NK-92 (cell line): ENCODE measurements around the gene SMIM31.

Experiments used
- DNase-seq: peaks from one replicate; lab custom pipeline; 2025; ENCODE audit not compliant: unreplicated experiment; lab: John Stamatoyannopoulos, UW

Gene SMIM31

DNA sequence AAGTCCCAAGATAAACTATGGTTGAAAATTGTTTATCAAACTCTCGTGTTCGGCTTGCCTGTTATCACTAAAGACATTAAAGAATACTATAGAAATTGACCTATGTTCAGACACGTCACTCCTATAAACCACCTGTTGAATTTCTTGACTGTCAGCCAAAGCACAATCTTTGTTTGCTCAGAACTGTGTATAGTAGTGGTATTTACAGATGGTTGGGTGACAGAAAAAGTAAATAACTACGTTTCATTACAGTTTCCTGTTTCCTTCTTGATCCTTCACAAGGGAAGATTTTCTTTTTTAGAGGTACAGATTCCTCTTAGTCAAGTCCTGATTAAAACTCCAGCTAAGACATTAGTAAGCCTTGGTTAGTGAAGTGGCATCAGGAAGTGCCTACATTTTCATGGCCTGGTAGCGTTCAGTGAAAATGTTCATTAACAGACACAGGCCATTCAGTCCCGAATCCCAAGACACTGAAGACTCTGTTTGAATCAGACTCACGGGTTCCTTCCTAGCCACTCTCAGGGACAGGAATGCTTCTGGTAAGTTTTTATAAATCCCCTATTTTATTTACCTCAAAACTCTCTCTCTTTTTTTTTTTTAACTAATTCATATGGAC, at the start of gene SMIM31:
Gene SMIM31 (plus strand): TSS at position 259 of the 616 bp plus-strand sequence. CDS start 16,313 bp downstream, outside the sequence.
- no peak for DNase-seq

DNA sequence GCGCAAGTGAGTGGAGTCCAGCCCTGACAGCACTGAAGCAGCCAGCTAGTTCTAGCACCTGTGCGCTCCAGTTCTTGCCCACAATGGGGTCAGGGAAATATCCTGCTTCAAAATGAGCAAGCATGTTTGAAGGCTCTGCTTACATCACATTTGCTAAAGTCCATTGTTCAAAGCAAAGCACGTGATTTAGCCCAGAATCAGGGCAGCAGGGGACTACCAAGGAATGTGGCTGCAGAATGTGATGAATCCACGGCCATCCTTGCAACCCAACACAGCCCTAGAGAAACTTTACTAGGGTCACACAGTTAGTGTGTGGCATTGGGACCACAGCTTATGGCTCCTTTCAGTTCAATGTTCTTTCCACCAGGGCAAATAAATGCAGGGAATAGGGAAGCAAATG, 47.3 kb upstream of the SMIM31 start:
- no peak for DNase-seq

DNA sequence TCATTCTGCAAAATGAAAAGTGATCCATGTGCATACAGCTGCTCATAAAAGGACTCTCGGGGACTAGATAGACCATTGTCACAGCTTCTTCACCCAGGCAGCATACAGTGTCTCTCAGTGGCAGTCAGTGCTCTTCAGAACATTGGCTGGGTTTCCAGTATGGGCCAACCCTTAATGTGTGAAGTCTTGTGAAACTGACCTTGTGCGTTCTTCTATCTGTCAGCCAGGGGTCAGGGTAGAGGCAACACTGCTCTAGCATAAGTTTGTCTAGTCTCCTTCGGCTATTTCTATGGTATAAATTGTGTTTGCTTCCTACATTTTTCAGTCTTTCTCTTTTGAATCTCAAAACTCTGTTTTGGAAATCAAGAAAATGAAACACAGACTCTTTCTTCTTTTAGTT, 37.0 kb upstream of the SMIM31 start:
- DNase-seq: no peak

DNA sequence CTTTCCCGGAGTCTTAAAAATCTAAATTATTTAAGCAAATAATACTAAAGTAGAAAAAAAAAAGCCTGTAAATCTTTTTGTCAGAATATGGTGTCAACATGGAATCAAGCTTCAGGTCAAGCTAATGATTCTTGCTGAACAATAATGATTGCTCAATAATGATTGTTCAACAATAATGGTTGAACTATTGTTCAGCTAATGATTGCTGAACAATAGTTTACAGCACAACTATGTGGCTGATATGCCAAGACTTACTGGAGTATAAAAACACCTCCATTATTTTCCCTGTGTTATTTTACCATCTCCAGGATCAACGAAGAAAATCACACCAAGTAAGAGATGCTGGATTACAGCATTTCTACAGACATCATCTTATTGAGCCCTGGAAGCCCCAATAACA, 35.1 kb upstream of the SMIM31 start:
- DNase-seq: no peak

DNA sequence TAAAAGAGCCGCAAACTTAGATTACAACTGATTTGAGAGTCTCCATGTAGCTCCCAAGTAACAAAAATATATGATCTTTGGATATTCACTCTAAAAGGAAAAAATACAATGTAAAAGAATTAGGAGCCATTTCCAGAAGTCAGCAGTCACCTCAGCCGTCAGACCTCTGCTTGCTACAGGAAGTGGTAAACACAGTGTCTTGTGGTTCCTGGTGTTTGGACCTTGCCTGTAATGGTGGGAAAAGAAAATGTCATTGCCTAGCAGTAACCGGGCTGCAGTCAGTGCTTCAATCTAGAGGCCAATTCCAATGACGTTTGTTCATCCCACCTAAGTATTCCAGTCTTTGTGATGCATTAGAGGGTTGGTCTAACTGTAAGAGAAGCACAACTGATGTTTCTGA, 28.9 kb upstream of the SMIM31 start:
- no peak for DNase-seq

DNA sequence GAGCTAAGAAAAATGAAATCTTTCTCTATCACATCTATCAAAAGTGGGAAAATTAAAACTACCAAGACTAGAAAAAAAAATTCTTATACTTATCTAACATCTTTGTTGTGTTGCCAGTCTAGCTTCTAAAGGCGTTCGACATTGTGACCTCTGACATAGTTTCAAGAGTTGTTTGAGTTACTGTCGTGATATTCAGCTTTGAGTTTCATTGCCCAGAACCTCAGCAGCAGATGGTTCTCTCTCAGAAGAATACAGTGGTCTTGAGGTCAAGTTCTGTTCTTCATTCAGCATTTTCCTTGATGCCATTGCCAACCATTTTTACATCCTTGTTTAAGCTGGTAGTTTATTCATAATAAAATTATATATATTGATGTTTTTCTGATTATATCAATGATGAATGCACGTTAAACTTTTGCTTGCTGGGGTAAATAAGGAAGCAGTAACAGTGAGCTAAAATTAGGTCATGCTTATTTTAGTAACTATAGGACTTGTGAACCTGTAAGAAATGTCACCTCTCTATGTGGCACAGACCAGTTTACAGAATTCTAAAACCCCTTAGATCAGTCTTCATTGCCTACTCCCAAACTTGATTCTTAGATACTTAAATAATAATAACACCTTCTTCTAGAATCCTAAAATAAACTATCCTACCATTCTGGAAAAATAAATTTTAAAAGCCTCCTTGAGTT, 23.1 kb upstream of the SMIM31 start:
- no peak for DNase-seq

DNA sequence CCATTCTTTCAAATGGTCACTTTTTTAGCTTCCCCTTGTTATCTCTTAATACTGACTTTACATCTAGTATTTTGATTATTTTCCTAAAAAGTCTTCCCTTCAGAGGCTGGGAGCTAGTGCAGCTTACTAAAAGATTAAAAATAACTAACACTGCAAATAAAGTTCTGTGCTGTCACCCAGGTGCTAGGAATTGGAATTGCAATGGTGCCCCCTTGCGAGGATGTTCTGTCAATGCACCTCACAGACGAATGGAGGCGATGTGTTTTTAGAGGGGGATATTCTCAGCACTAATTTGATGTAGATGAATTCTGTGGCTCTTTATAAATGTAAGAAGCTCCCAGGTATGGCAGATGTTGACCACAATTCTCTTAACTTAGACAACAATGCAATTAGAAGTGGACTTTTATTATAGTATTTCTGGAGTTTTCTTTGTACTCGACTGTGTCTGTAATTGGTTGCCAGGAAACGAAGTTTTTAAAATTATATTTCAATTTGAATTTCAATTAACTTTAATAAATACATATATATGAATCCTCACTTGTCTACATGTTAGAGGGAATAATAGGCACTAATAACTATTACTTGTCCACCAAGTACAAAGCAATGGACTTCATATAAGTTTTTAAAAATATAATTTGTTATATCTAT, 22.0 kb upstream of the SMIM31 start:
- no peak for DNase-seq

DNA sequence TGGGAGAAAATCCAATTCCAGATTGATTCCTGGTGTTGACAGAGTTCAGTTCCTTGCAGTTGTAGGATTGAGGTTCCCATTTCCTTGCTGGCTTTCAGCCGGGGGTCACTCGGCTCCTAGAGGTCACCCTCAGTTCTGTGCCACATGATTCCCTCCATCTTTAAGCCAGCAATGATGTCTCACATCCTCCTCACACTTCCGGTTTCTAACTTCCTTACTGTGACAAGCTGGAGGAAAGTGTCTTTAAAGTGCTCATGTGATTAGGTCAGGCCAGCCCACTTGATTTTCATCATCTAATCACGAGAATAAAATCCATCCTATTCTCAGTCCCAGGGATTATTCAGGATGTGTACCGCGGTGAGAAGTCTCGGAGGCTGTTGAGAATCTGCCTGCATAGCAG, 19.4 kb upstream of the SMIM31 start:
- no peak for DNase-seq

DNA sequence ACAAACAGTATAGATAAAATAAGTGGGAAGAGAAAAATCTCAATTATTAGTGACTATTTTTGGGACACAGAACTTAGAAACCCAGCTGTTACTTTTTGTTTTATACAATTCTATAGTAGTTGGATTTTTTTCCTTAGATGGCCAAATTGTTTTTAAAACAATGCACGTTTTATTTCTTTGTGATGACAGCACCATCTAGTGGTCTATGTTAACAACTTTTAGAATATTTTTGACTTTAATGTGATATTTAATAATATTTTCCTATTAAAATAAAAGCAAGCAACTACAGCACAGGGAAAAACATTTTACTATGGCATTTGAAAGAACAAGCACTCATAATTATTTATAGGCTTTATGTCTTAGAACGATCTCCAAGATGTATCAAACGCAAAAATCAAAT, 5.6 kb upstream of the SMIM31 start:
- no peak for DNase-seq

DNA sequence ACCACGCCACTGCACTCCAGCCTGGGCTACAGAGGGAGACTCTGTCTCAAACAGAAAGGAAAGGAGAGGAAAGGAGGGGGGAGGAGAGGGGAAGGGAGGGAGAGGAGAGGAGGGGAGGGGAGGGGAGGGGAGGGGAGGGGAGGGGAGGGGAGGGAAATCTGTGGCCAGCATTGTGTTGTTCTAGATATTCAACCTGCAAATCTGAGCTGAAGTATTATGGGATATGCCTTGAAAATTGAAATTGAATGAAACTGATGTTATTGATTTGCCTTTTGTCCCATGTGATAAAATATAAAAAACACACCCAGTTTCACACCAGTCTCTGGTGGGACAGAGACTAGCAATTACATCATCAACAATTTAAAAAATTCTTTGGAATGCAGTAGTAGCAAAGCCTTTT, 1.5 kb downstream of the SMIM31 start:
- no peak for DNase-seq

DNA sequence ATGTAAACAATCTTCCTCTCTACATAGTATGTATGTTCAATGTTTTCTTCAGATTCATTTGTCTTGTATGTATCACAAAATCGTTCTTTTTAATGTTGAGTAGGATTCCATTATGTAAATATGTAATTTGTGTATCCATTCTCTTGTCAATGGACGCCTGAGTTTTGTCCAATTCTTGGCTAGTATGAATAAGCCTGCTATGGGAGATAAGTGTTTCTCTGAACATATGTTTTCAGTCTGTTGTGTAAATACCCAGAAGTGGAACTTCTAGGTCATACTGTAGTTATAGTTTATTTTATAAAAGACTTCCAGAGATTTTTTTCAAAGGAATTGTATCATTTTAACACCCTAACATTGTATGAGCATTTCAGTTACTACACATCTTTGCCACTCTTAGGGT, 2.8 kb downstream of the SMIM31 start:
- no peak for DNase-seq

DNA sequence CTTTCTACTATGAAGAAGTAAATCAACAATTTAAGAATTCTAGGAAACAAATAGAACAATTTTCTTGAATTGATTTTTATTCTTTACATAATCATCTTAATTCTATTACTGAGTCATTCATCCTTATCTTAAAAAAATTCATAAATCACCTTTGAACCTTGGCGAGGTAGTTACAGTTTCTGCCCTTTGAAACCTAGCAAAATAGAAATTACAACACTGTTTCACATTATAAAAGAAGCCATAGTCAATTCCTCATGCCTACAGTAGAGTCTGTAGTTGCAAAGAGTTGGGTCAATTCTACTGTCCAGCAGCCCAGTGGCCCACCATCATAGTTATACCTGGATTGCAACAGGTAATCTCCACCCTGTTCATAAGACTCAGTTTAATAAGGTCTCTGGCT, 7.3 kb downstream of the SMIM31 start:
- DNase-seq: no peak

DNA sequence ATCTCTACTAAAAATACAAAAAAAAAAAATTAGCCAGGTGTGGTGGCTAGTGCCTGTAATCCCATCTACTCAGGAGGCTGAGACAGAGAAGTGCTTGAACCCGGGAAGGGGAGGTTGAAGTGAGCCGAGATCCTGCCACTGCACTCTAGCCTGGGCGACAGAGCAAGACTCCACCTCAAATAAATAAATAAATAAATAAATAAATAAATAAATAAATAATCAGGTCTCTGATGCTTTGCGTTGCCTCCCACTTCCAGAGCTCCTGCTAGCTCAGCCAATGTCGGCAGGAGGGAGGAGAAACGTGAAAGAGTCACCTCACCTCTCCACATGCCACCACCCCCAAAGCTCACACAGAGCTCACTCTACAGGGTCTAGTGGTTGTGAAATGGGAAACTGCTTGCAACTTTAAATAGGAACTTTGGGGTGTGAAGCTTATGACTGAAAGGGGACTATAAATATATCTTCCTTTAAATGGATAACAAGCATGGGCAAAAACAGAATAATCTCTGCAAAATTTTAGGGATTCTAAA, 7.9 kb downstream of the SMIM31 start:
- no peak for DNase-seq

DNA sequence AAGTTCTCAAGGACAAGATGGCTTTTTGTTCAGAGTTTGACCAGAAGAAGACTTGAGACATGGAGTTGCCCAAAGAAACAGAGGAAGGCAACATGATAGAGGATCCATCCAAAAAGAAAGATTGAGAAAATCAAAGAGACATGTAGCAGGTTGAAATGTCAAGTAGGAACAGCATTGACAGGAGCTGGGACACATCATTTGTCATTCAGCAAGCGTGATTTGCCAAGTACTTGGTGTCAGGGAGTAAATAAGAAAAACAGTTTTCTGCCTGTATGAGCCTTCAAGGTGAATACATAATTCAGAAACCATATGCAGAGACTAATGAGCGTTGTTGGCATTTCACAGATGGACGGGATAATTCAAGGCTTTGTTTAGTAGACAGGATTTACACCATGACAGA, 11.2 kb downstream of the SMIM31 start:
- DNase-seq: no peak

DNA sequence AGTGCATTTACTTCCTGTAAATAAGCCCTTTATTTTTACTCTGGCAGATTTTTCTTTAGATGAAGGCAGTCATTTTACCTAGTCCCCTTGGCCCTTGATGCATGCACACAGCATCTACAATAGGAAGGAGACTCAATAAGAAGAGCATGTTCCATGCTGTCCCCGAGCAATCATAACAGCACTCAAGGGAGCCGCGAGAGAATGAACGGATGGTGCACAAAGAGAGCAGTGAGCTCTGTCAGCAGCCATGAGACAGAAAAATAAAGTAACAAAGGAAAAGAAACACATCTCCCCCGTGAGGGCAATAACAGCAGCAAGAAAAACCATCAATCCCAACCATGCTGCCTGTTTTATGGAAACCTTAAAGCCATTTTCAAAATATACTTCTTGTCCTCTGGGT, 11.9 kb downstream of the SMIM31 start:
- DNase-seq: no peak

DNA sequence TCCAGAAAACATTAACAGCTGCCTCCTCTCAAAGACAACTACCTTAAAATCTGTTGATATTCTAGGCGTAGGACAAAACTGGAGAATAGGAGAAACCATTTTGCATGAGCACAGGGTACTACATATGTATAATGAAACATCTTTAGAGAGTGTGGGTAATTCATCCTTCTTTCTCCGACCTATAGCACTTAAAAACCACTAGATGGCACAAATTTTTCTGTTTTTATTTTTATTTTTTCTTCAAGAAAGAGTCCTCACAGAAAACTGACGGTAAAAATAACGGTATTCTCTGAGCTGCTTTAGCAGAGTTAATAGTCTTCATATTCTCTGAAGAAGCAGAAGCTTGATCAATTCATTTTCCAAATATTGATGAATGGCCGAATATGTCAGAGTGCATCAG, 14.6 kb downstream of the SMIM31 start:
- no peak for DNase-seq

DNA sequence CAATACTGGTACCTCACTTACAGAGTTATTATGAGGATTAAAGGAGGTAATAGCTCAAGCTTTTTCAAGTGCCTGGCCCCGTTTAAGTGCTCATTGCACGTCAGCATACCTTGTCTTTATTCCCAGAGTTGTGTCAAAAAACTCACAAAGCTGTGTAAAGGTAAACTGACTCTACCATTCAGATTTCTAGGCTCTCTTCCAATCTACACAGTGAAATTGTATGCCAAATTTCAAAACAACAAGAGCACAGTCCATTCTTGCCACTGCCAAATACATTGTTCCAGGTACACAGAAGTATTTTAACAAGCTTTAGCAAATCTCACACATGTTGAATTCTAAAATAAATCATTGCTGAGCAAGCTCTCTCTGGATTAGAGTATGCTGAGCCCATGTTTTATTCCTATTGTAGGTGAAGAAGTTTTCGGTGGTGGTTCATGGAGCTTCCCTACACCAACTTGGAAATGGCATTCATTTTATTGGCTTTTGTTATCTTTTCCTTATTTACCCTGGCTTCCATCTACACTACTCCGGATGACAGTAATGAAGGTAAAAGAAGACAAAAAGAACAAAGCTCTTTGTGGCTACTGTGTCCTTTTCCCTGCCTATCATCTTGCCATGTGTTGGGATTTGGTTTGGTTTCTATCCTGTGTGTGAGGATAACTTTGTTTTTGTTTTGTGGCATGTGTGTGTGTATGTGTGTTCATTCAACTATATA, 16.2 kb downstream of the SMIM31 start:
- DNase-seq: no peak

DNA sequence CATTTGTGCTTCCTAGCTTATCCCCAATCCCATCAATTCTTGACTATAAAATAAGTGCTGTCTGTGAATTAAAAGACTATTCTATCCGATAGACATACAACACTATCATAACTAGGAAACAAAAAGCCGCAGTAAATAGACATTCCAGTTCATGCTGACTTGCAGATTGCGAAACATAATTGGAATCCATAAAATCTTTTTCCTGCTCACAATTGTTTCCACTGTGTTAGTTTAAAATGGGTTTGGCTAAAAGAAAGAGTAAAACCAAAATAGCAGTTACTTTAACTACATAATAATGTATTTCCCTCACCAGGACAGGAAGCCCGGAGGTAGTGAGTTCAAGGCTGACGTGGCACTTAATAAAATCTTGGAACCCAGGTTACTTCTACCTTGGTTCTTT, 17.2 kb downstream of the SMIM31 start:
- DNase-seq: no peak

DNA sequence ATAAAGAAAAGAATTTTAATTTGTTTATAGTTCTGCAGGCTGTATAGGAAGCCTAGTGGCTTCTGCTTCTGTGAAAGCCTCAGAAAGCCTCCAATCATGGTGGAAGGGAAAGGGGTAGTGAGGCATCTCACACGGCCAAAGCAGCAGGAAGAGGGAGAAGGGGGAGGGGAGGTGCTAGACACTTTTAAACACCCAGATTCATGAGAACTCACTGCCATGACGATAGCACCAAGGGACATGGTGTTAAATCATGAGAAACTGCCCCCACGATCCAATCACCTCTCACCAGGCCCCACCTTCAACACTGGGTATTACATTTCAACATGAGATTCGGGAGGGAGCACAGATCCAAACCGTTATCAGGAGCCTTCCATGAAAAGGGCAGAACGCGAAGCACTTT, 18.1 kb downstream of the SMIM31 start:
- DNase-seq: no peak

DNA sequence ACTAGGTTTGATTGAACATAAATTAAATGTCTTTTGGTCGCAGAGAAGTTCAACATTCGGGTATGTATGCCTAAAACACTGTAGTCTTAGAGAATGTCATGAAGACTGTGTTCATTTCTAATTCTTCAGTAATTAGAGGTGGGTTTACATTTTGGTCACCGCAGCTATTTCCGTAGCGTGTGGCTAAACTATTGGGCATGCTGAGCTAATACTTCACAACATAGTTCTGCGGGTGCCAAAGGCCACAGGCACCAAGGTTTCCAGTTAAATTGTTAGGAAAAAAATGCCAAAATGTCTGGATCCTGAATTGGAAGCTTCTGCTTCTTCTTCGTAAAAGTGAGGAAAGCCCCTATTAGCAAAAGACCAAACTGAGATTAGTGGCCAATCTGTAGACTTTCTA, 25.1 kb downstream of the SMIM31 start:
- no peak for DNase-seq

DNA sequence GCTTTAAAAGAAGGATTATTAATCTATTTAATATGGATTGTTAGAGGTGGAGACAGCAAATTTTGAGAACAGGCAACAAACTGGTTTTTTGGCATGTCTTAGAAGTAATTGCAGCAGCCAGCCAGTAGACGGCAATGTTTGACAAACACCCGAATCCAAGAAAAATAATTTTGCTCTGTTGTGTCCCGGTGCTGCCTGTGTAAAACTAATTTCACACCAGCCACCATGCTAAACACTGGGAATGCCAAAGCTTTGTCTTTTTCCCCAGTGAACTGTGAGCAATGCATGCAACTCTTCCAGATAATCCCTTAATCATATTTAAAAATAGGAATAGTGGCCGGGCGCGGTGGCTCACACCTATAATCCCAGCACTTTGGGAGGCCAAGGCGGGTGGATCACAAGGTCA, 25.9 kb downstream of the SMIM31 start:
- no peak for DNase-seq

DNA sequence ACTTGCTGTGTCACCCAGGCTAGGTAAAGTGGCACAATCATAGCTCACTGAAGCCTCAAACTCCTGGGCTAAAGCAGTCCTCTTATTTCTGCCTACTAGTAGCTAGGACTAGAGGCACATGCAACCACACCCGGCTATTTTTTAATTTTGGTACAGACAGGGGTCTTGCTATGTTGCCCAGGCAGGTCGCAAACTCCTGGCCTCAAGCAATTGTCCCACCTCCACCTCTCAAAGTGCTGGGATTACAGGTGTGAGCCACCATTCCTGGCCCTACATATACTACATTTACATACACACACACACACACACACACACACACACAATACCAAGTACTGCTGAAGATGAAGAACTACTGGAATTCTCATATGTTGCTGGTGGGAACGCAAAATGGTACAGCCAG, 26.9 kb downstream of the SMIM31 start:
- DNase-seq: no peak
